ENCODE measurements around the gene AKAP8L. TPM values are rescaled to one million over a fixed set of nuclear protein-coding genes. Genes with fewer than 3 reads are reported as not detected.

AKAP8L gene
- total and polyA plus RNA-seq, 4 donors = 16.4 to 67.1 (median 42.9) TPM

GRCh38 chr19:15399234-15399515 is 19.6 kb downstream of the AKAP8L start:
- WGBS = 96% methylated on average over 8 of the region's 8 CpGs
- DNase-seq (ENCODE audit: low spot score) = no peak

DNA sequence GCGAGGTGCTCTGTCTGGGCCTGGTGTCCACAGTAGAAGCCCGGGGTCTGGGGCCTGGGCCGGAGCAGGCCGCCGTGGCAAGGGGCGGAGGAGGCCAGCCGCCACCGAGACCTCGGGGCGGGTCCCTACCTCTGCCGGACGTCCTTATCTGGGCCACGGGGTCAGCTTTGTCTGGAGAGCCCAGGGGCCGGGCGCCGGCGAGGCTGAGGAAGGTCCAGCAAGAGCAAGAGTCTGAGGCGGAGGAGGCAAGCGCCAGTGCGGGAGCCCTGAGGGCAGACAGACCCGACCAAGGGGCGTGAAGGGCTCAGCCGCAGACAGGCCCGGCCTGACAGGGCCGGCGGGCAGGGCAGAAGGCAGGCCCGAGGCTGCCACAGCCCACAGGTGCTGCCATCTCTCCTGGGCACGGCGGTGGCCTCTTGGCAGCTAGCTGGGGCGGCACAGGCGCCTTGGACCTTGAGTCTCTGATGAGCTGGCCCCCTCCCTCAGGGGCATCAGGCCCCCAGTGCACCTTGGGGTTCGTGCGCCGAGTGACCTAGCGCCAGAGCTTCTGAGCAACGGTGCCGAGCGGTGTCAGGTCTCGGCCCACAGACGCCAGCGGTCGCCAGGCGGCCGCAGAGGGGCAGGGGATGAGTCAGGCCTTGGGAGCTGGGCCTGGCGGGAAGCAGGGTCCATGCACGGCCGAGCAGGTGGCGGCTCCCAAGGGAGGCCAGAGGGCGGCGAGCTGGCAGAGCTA is 20.1 kb downstream of the AKAP8L start:
- no peak overlapping the region for H3K4me3 ChIP-seq (ENCODE audit: low read depth in 1 of 3, low read length in 3 of 3)
- H3K9ac ChIP-seq (ENCODE audit: low read depth in 1 of 2, low read length in 2 of 2) = no peak overlapping the region
- H3K4me1 ChIP-seq (ENCODE audit: control insufficient read depth in 4 of 4, insufficient read depth in 4 of 4, low read length in 3 of 4) = no peaks in the 10 kb centered on the region
- no peak overlapping the region for H3K27ac ChIP-seq (ENCODE audit: low read depth in 1 of 2, low read length in 2 of 2)
- 86% methylated on average over 50 of the region's 50 CpGs for WGBS
- TF ChIP-seq, protein P1, sequence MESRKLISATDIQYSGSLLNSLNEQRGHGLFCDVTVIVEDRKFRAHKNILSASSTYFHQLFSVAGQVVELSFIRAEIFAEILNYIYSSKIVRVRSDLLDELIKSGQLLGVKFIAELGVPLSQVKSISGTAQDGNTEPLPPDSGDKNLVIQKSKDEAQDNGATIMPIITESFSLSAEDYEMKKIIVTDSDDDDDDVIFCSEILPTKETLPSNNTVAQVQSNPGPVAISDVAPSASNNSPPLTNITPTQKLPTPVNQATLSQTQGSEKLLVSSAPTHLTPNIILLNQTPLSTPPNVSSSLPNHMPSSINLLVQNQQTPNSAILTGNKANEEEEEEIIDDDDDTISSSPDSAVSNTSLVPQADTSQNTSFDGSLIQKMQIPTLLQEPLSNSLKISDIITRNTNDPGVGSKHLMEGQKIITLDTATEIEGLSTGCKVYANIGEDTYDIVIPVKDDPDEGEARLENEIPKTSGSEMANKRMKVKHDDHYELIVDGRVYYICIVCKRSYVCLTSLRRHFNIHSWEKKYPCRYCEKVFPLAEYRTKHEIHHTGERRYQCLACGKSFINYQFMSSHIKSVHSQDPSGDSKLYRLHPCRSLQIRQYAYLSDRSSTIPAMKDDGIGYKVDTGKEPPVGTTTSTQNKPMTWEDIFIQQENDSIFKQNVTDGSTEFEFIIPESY (IDR thresholded peaks at IDR 0.05) = no peak
- no peak for TF ChIP-seq GABPA (IDR thresholded peaks at IDR 0.05 in 1 of 2, conservative IDR thresholded peaks at IDR 0.05 in 1 of 2)
- TF ChIP-seq HNF4G (IDR thresholded peaks at IDR 0.05) = no peak
- no peak for TF ChIP-seq FOXA2 (IDR thresholded peaks at IDR 0.05)
- no peak for DNase-seq (ENCODE audit: low spot score)
- peaks cover 32 to 80% (median 61%) of the 10 kb centered on the region in 4 donors for H3K36me3 ChIP-seq (ENCODE audit: control insufficient read depth in 4 of 4, insufficient read depth in 3 of 4, low read depth in 1 of 4, low read length in 3 of 4)
- H3K27me3 ChIP-seq (ENCODE audit: control insufficient read depth in 4 of 4, insufficient read depth in 4 of 4, low read length in 3 of 4) = no peaks in the 10 kb centered on the region
- no peaks in the 10 kb centered on the region for H3K9me3 ChIP-seq (ENCODE audit: control insufficient read depth in 4 of 4, low read length in 3 of 4)

More at GRCh38 chr19:15399234-15399515, 19.6 kb downstream of the AKAP8L start:
- Histone ChIP-seq H3K27me3 (ENCODE audit: control insufficient read depth in 4 of 4, insufficient read depth in 4 of 4, low read length in 3 of 4) (no peaks in the 10 kb centered on the region), H3K9me3 (ENCODE audit: control insufficient read depth in 4 of 4, low read length in 3 of 4) (no peaks in the 10 kb centered on the region), H3K4me3 (ENCODE audit: low read depth in 1 of 3, low read length in 3 of 3) (no peak overlapping the region), H3K27ac (ENCODE audit: low read depth in 1 of 2, low read length in 2 of 2) (no peak overlapping the region), H3K9ac (ENCODE audit: low read depth in 1 of 2, low read length in 2 of 2) (no peak overlapping the region), H3K4me1 (ENCODE audit: control insufficient read depth in 4 of 4, insufficient read depth in 4 of 4, low read length in 3 of 4) (no peaks in the 10 kb centered on the region), H3K36me3 (ENCODE audit: control insufficient read depth in 4 of 4, insufficient read depth in 3 of 4, low read depth in 1 of 4, low read length in 3 of 4) (peaks cover 32 to 81% (median 60%) of the 10 kb centered on the region in 4 donors)
- TF ChIP-seq MAX (IDR thresholded peaks at IDR 0.05) (no peak), NR2F2 (IDR thresholded peaks at IDR 0.05) (no peak)
- TF ChIP-seq, protein P1 (IDR thresholded peaks at IDR 0.05) = no peak

DNA sequence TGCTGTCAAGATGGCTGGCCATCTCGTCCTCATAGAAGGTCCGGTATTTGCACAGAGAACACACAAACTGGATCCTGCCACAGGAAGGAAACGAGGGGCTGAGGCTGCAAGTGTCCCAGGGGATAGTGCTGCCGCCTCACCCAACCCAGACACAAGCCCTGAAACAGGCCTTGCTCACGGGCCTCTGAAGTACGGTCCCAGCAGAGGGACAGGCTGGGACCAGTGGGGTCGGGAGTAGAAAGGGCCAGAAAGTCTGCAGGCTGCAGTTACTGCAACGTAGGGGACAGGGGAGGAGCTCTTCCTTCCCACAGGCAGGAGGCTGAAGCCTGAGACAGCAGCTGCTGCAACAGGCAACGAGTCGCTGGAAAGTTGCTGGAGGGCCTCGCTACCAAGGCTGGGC is 21.0 kb downstream of the AKAP8L start:
- Histone ChIP-seq H3K36me3 (ENCODE audit: control insufficient read depth in 4 of 4, insufficient read depth in 3 of 4, low read depth in 1 of 4, low read length in 3 of 4) (peaks cover 32 to 75% (median 58%) of the 10 kb centered on the region in 4 donors), H3K4me3 (ENCODE audit: low read depth in 1 of 3, low read length in 3 of 3) (no peak overlapping the region), H3K9me3 (ENCODE audit: control insufficient read depth in 4 of 4, low read length in 3 of 4) (no peaks in the 10 kb centered on the region), H3K4me1 (ENCODE audit: control insufficient read depth in 4 of 4, insufficient read depth in 4 of 4, low read length in 3 of 4) (no peaks in the 10 kb centered on the region), H3K27ac (ENCODE audit: low read depth in 1 of 2, low read length in 2 of 2) (no peak overlapping the region), H3K9ac (ENCODE audit: low read depth in 1 of 2, low read length in 2 of 2) (no peak overlapping the region), H3K27me3 (ENCODE audit: control insufficient read depth in 4 of 4, insufficient read depth in 4 of 4, low read length in 3 of 4) (no peaks in the 10 kb centered on the region)
- no peak for DNase-seq (ENCODE audit: low spot score)
- WGBS = 85% methylated on average over 11 of the region's 11 CpGs
- no peak for TF ChIP-seq YY1 (IDR thresholded peaks at IDR 0.05)
- TF ChIP-seq HNF4G (IDR thresholded peaks at IDR 0.05) = no peak
- TF ChIP-seq NR2F2 (IDR thresholded peaks at IDR 0.05) = no peak
- TF ChIP-seq, protein P2, sequence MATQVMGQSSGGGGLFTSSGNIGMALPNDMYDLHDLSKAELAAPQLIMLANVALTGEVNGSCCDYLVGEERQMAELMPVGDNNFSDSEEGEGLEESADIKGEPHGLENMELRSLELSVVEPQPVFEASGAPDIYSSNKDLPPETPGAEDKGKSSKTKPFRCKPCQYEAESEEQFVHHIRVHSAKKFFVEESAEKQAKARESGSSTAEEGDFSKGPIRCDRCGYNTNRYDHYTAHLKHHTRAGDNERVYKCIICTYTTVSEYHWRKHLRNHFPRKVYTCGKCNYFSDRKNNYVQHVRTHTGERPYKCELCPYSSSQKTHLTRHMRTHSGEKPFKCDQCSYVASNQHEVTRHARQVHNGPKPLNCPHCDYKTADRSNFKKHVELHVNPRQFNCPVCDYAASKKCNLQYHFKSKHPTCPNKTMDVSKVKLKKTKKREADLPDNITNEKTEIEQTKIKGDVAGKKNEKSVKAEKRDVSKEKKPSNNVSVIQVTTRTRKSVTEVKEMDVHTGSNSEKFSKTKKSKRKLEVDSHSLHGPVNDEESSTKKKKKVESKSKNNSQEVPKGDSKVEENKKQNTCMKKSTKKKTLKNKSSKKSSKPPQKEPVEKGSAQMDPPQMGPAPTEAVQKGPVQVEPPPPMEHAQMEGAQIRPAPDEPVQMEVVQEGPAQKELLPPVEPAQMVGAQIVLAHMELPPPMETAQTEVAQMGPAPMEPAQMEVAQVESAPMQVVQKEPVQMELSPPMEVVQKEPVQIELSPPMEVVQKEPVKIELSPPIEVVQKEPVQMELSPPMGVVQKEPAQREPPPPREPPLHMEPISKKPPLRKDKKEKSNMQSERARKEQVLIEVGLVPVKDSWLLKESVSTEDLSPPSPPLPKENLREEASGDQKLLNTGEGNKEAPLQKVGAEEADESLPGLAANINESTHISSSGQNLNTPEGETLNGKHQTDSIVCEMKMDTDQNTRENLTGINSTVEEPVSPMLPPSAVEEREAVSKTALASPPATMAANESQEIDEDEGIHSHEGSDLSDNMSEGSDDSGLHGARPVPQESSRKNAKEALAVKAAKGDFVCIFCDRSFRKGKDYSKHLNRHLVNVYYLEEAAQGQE (IDR thresholded peaks at IDR 0.05) = no peak
- no peak for TF ChIP-seq EGR1 (IDR thresholded peaks at IDR 0.05; ENCODE audit: low read depth in 2 of 2)
- no peak for TF ChIP-seq MAX (IDR thresholded peaks at IDR 0.05)
- TF ChIP-seq, protein P1 (IDR thresholded peaks at IDR 0.05) = no peak
- no peak for TF ChIP-seq GABPA (IDR thresholded peaks at IDR 0.05 in 1 of 2, conservative IDR thresholded peaks at IDR 0.05 in 1 of 2)
- TF ChIP-seq RAD21 (IDR thresholded peaks at IDR 0.05) = no peak
- no peak for TF ChIP-seq RXRA (IDR thresholded peaks at IDR 0.05)
- TF ChIP-seq HNF4A (conservative IDR thresholded peaks at IDR 0.05) = no peak
- no peak for TF ChIP-seq SP1 (IDR thresholded peaks at IDR 0.05)
